Limb (tissue), 2 donors: ENCODE measurements around the gene RPS6KA4.

Experiments used
- DNase-seq, 2 donors: peaks; one replicate each; pipeline ENCODE4 v3.0.0-alpha.2; 2016; ENCODE audit errors: extremely low spot score in 2 of 2

RPS6KA4 gene

DNA sequence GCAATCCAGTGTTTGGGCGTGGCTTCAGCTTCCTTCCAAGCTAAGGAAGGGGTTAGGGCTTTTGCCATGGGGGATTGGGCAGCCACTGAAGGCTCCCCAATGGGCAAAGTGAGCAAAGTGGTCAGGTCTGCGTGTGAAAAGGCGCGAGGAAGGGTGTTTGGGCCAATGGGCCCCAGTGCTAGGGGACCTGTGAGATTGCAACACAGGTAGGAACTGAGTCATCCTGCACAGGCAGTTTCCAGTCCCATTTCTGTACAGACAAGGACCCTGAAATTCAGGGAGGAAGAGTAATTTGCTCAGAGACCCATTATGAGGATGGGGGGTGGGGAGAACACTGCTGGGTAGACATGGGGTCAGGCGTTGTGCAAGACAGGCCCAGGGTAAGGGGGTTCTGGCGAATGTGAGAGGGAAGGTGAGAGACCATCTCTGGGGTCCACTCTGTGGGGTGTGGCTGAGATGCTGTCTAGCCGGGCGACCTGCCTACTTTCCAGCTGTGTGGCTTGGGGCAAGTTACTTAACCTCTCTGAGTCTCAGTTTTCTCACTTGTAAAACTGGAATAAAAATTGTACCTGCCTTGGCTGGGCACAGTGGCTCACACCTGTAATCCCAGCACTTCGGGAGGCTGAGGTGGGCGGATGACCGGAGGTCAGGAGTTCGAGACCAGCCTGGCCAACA, 11.6 kb upstream of the RPS6KA4 start:
- no peak for DNase-seq

DNA sequence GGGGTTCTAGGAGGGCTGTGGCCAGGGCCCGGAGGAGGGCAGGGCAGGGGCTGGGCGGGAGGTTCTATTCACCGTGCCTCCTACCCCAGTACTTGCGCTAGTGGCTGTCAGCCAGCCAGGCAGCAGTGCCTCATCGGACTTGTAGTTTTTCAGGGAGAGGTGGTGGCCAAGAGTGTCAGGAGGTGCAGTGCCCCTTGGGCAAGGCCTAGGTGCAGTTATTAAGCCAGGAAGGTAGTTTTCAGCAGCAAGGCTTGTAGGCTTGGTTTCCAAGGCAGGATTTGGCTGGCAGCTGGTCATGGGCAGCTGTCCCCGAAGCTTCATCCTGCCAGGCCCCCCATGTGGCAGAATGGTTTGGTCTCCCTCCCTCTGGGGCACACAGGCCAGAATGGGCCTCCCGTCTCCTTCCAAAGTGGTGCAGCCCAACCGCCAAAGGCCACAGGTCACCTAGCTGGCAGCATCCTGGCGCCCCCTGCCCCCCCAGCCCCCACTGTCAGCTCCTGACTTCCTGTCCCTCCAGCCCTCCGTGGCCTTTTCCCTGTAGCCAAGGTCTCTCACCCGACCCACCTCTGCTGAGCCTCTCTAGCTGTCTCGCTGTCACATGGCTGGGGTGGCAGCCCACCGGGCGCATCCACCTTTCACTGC, 10.5 kb upstream of the RPS6KA4 start:
- DNase-seq, result peak in 1 of 2 donors; percentile 39

GRCh38 chr11:64349025-64349387, 10.0 kb upstream of the RPS6KA4 start:
- no peak for DNase-seq

GRCh38 chr11:64349404-64349803, 9.6 kb upstream of the RPS6KA4 start:
- no peak for DNase-seq

DNA sequence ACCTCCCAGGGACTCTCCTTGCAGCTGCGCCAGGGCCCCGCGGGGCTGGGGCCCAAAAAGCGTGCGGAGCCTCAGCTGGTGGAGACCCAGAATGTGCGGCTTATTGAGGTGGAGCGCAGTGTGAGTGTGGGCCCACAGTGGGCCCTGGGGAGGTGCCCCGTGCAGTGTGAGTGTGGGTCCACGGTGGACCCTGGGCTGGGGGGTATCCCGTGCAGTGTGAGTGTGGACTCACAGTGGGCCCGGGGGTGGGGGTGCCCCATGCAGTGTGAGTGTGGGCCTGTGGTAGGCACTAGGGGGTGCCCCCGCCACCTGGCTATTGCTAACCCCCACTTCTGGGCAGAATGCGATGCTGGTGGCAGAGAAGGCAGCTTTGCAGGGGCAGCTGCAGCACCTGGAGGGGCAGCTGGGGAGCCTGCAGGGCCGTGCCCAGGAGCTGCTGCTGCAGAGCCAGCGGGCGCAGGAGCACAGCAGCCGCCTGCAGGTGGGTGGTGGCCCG, 7.8 kb upstream of the RPS6KA4 start:
- DNase-seq, result no peak

- DNase-seq, result peak in 1 of 2 donors; percentile 29
Observed at GRCh38 chr11:64352099-64352994, 6.6 kb upstream of the RPS6KA4 start.

GRCh38 chr11:64352995-64353714, 5.8 kb upstream of the RPS6KA4 start:
- peak in 1 of 2 donors; percentile 43 for DNase-seq

DNA sequence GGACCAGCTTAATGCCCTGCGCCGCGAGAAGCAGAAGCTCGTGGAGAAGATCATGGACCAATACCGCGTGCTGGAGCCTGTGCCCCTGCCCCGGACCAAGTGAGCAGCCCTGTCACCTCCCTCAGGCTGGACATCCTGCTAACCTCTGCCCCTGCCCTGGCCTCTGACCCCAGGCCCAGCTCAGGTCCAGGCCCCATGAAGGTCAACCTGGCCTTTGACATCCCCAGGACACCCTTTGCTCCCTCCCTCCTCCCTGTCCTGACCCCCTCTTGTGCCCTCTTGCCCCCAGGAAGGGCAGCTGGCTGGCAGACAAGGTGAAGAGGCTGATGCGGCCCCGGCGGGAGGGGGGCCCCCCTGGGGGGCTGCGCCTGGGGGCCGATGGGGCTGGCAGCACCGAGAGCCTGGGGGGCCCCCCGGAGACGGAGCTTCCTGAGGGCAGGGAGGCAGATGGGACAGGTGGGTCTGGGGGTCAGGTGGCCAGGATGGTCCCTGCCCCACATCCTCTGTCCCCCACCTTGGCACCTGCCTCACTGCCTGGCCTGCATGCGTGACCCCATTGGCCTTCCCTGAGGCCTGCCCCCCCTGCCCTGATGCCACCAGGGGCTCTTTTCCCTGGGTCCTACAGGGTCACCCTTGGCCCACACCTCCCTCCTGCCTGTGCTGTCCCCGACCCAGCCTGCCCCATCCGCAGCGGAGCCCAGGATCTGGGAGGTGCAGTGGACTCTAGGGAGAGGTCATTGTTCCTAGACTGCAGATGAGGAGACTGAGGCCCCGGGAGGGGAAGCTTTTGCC, 5.1 kb upstream of the RPS6KA4 start:
- DNase-seq, result peak in 1 of 2 donors; percentile 33

DNA sequence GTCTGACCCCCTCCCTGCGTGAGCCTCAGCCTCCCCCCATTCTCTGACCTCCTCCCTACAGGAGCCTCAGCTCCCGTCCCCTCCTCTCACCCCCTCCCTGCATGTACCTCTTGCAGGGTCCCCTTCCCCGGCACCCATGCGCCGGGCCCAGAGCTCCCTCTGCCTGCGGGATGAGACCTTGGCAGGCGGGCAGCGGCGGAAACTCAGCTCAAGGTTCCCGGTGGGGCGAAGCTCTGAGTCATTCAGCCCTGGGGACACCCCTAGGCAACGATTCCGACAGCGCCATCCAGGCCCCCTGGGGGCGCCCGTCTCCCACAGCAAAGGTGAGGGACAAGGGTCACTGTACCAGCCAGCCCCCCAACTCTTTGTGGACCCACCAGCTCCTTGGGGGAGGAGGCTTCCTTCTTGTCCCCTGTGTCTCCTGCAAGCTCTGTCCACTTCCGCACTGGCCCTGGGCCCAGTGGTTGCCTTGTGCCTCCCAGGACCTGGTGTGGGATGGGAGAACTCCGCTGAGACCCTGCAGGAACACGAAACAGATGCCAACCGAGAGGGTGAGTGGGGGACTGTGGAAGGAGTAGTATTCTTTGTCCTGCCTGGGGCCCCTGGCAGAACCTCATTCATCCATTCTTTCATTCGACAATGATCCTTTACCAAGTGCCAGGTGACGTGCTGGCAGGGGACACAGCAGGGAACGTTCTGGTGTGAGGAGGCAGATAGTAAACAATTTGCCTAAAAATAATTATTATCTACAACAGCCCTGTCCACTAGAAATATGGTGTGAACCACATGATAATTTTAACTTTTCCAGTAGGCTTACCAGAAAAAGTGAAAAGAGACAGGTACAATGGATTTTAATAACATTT, 3.7 kb upstream of the RPS6KA4 start:
- DNase-seq, result peak in 1 of 2 donors; percentile 71

GRCh38 chr11:64356498-64357411, 2.2 kb upstream of the RPS6KA4 start:
- peak in 1 of 2 donors; percentile 62 for DNase-seq

DNA sequence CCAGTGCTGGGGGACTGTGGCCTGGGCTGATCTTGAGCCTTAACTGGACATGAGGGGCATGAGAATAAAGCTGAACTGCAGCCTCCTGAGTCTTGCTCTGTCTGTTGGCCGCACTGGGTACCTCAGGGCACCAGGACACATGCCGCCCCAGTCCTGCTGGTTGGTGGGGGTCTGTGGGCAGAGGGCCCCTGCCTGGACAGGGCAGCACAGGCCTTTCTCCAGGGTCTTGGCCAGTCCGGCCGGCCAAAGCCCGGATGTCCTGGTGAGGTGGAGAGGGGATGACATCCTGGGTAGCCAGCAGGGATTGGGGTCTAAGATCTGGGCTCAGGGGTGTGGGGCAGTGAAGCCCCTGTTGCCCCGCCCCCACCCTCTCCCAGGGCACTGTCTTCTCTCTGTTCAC, 1.5 kb upstream of the RPS6KA4 start:
- DNase-seq, result no peak

DNA sequence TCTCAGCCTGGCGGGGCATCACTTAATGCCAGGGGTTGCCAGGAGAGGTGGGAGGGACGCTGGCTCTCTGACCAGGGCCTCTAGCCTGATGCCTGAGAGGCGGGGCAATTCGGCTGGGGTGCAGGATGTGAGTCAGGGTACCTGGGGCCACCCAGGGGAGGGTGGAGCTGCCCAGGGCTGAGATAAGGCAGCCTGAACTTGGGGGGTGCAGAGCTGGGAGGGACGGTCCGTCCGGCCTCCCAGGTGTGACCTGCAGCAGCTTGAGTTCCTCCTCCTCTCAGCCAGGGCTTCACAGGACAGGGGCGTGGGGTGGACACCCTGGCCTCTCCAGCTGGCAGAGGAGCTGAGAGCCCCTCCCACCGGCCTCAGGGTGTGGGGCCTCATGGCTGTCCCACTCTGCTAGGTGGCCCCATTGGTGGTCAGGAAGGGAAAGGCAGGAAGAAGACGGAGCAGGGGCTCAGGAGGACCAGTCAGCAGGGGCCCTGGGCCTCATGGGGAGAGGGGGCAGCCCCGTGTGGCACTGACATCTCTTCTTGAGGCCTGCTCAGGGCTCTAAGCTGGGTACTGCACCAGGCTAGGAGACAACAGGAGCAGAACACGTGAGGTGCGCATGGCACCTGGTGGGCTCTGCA, 942 bp upstream of the RPS6KA4 start:
- no peak for DNase-seq

DNA sequence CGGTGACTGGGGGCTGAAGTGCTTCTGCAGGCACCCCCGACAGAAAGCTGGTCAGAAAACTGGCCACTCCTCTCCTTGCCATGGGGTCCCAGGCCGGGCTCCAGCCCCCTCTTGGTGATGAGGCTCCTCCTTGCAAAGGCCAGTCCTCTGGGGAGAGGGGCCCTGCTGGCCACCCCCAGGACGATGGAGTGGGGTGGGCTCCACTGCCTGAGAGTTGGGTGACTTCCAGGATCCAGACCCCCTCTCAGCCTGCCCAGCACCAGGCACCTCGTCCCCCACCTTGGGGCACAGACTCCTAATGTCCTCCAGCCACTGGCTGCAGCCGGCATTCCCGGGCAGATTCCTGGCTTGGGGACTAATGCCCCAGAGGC, 441 bp upstream of the RPS6KA4 start:
- no peak for DNase-seq

GRCh38 chr11:64359712-64360445, 917 bp downstream of the RPS6KA4 start:
- peak in 1 of 2 donors; percentile 58 for DNase-seq

GRCh38 chr11:64360448-64360921, 1.5 kb downstream of the RPS6KA4 start:
- no peak for DNase-seq

DNA sequence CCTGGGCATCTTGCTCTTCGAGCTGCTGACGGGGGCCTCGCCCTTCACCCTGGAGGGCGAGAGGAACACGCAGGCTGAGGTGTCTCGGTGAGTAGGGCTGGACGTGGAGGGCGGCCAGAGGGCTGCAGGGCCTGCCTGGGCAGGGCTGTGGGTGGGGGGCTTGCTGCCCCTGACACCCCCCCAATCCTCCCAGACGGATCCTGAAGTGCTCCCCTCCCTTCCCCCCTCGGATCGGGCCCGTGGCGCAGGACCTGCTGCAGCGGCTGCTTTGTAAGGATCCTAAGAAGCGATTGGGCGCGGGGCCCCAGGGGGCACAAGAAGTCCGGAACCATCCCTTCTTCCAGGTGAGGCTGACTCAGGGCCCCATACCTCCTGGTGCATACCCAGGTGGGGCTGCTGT, 2.7 kb downstream of the RPS6KA4 start:
- DNase-seq, result no peak

GRCh38 chr11:64362339-64362738, 3.4 kb downstream of the RPS6KA4 start:
- DNase-seq, result no peak
